K562 (cell line): Measurements from ENCODE around the gene ELF2. TPM values are rescaled to one million over a fixed set of nuclear protein-coding genes. Genes with fewer than 3 reads are reported as not detected.

Experiments used
- ATAC-seq: fragments of 200-7000 bp; cut with Tn5 transposase; 3 replicates; pipeline ENCODE4 v1.9.1; 2020; ENCODE audit warnings: moderate library complexity
- BruUV-seq: library from RNA; stranded (reverse); fragments of 400-500 nt; replicated peaks from 2 replicates; lab custom pipeline; 2021; lab: Mats Ljungman, UMichigan
- CTCF ChIA-PET: fragments of 300-600 bp; formaldehyde crosslinking; extraction: SDS; loops from one replicate; lab custom pipeline; 2021; ENCODE audit warnings: low intra/inter-chr PET ratio; lab: Yijun Ruan, JAX
- POLR2A ChIA-PET: fragments of 300-600, 350-650 bp; sonication (Branson Sonifier 250); formaldehyde crosslinking; extraction: SDS; loops from one replicate; lab custom pipeline; 2021; ENCODE audit warnings: antibody characterized with exemption, inconsistent platforms; lab: Yijun Ruan, JAX
- DNase-seq, 4 experiments: peaks; one replicate each; pipeline versions ENCODE4 v3.0.0 to v3.0.0-alpha.2; 2011 to 2018; ENCODE audit warnings: low spot score in 3 of 4, mixed read lengths in 3 of 4; ENCODE audit errors: extremely low read depth in 1 of 4
- FAIRE-seq: peaks from 2 replicates; lab custom pipeline; 2011; peaks lifted over from hg19 to GRCh38; lab: Jason Lieb, UNC
- H2AFZ ChIP-seq: 2 replicates; pipeline ENCODE4 v1.6.0; 2011; ENCODE audit warnings: low read depth, low read length, control low read depth, inconsistent platforms
- H3K27ac ChIP-seq: fragments of 200-600 bp; 3 replicates; pipeline ENCODE4 v1.8.0; 2011; ENCODE audit warnings: low read depth, mild to moderate bottlenecking, control low read depth, inconsistent platforms, low read length, moderate library complexity, mixed read lengths; ENCODE audit errors: extremely low read depth
- H3K27me3 ChIP-seq, 2 experiments: fragments of 300-600 bp in 1 of 2; 2 replicates in 1 of 2; 3 replicates in 1 of 2; pipeline versions ENCODE4 v1.6.0 to v1.8.0; 2011; ENCODE audit warnings: inconsistent platforms in 2 of 2, low read length in 2 of 2, mild to moderate bottlenecking in 1 of 2, mixed read lengths in 1 of 2, moderate library complexity in 1 of 2; ENCODE audit not compliant: control insufficient read depth in 2 of 2, insufficient read depth in 2 of 2
- H3K36me3 ChIP-seq: fragments of 300-600 bp; 3 replicates; pipeline ENCODE4 v1.8.0; 2011; ENCODE audit warnings: mild to moderate bottlenecking, low read length, inconsistent platforms; ENCODE audit not compliant: control insufficient read depth, insufficient read depth
- H3K4me1 ChIP-seq, 2 experiments: fragments of 200-600 bp in 1 of 2; replicated peaks in 1 of 2; 2 replicates in 1 of 2; 3 replicates in 1 of 2; pipeline versions ENCODE4 v1.5.1 to v1.8.0; 2011; ENCODE audit warnings: inconsistent platforms in 2 of 2, low read length in 2 of 2, mild to moderate bottlenecking in 1 of 2, mixed read lengths in 1 of 2, moderate library complexity in 1 of 2; ENCODE audit not compliant: control insufficient read depth in 2 of 2, insufficient read depth in 2 of 2
- H3K4me2 ChIP-seq: 2 replicates; pipeline ENCODE4 v1.6.1; 2011; ENCODE audit warnings: low read length, control low read depth, inconsistent platforms, mixed read lengths; ENCODE audit not compliant: insufficient read depth
- H3K4me3 ChIP-seq: fragments of 200-600 bp; sonication (generic), shearing (Covaris generic); 2 replicates; pipeline ENCODE4 v1.5.1; 2016; ENCODE audit warnings: control low read depth, inconsistent platforms
- H3K79me2 ChIP-seq: fragments of 200-600 bp; 3 replicates; pipeline ENCODE4 v1.8.0; 2011; ENCODE audit warnings: low read length, inconsistent platforms; ENCODE audit not compliant: control insufficient read depth, insufficient read depth
- H3K9ac ChIP-seq, 2 experiments: 2 replicates each; pipeline versions ENCODE4 v1.6.0 to v1.6.1; 2011; ENCODE audit warnings: low read depth in 2 of 2, low read length in 2 of 2, control low read depth in 1 of 2, inconsistent platforms in 1 of 2, mild to moderate bottlenecking in 1 of 2, mixed read lengths in 1 of 2; ENCODE audit not compliant: insufficient read depth in 1 of 2
- H3K9me1 ChIP-seq: one replicate; pipeline ENCODE4 v1.6.0; 2011; ENCODE audit warnings: inconsistent platforms, mild to moderate bottlenecking, low read length, moderate library complexity; ENCODE audit not compliant: control insufficient read depth, insufficient read depth
- H3K9me3 ChIP-seq: replicated peaks from 2 replicates; pipeline ENCODE4 v1.5.1; 2011; ENCODE audit warnings: low read depth, low read length, inconsistent platforms; ENCODE audit not compliant: control insufficient read depth, insufficient read depth
- H4K20me1 ChIP-seq: replicated peaks from 2 replicates; pipeline ENCODE4 v1.6.1; 2011; ENCODE audit warnings: low read length, inconsistent platforms, mixed read lengths; ENCODE audit not compliant: control insufficient read depth, insufficient read depth
- BRD9 ChIP-seq: fragments of 450-650 bp; IDR thresholded peaks from 2 replicates; pipeline ENCODE4 v1.6.1; 2018; ENCODE audit warnings: low read depth; ENCODE audit not compliant: partially characterized antibody
- COPS2 ChIP-seq: fragments of 450-650 bp; conservative IDR thresholded peaks from 2 replicates; pipeline ENCODE4 v1.6.1; 2016; ENCODE audit warnings: mild to moderate bottlenecking, moderate library complexity
- DPF2 ChIP-seq: fragments of 450-650 bp; IDR thresholded peaks from 2 replicates; pipeline ENCODE4 v1.6.1; 2016
- HDAC3 ChIP-seq: fragments of 450-650 bp; IDR thresholded peaks from 2 replicates; pipeline ENCODE4 v1.6.1; 2018; ENCODE audit warnings: borderline replicate concordance, mild to moderate bottlenecking, moderate library complexity; ENCODE audit not compliant: partially characterized antibody
- KAT2B ChIP-seq: IDR thresholded peaks from one replicate; pipeline ENCODE4 v1.6.1; 2012; ENCODE audit warnings: low read depth, mild to moderate bottlenecking, control low read depth, inconsistent platforms, low read length, moderate library complexity
- L3MBTL2 ChIP-seq: fragments of 450-650 bp; IDR thresholded peaks from 2 replicates; pipeline ENCODE4 v1.6.1; 2016; ENCODE audit warnings: mild to moderate bottlenecking, moderate library complexity
- MCM5 ChIP-seq: fragments of 450-650 bp; IDR thresholded peaks from 2 replicates; pipeline ENCODE4 v1.6.1; 2016; ENCODE audit warnings: low read depth
- MTA2 ChIP-seq: fragments of 450-650 bp; IDR thresholded peaks from 2 replicates; pipeline ENCODE4 v1.6.1; 2016; ENCODE audit warnings: low read depth
- MYC ChIP-seq, 2 experiments: fragments of 250-450 bp in 1 of 2; sonication (Bioruptor Pico) in 1 of 2; IDR thresholded peaks; 2 replicates each; pipeline versions ENCODE4 v1.5.1 to v1.6.1; 2012 to 2021; ENCODE audit warnings: low read depth in 2 of 2, borderline replicate concordance in 1 of 2, improper control_type of control experiment in 1 of 2, low read length in 1 of 2, mild to moderate bottlenecking in 1 of 2, moderate library complexity in 1 of 2
- NFIX ChIP-seq: fragments of 250-450 bp; sonication (Bioruptor Pico); IDR thresholded peaks from 2 replicates; pipeline ENCODE4 v1.4.0; 2020; ENCODE audit warnings: low read depth, mild to moderate bottlenecking, moderate library complexity
- NRF1 ChIP-seq, 2 experiments: fragments of 450-650 bp; IDR thresholded peaks in 1 of 2; conservative IDR thresholded peaks in 1 of 2; 2 replicates each; pipeline ENCODE4 v1.6.1; 2014; ENCODE audit warnings: mild to moderate bottlenecking in 2 of 2
- POLR2AphosphoS5 ChIP-seq: IDR thresholded peaks from 2 replicates; pipeline ENCODE4 v1.6.1; 2011; ENCODE audit warnings: mild to moderate bottlenecking, low read depth, low read length, moderate library complexity; ENCODE audit not compliant: control insufficient read depth, insufficient read depth
- TAF1 ChIP-seq: IDR thresholded peaks from 2 replicates; pipeline ENCODE4 v1.6.1; 2011; ENCODE audit warnings: mild to moderate bottlenecking, low read length, moderate library complexity; ENCODE audit not compliant: insufficient read depth, control insufficient read depth, severe bottlenecking; ENCODE audit errors: extremely low read depth
- TAL1 ChIP-seq: fragments of 450-650 bp; IDR thresholded peaks from 2 replicates; pipeline ENCODE4 v1.6.1; 2016; ENCODE audit warnings: mild to moderate bottlenecking
- TCF3 ChIP-seq: sonication (generic); formaldehyde crosslinking; IDR thresholded peaks from 2 replicates; pipeline ENCODE4 v1.4.0; 2020; ENCODE audit warnings: mild to moderate bottlenecking, missing genetic modification reagents
- U2AF2 ChIP-seq: fragments of 200-400 bp; formaldehyde crosslinking; optimal IDR thresholded peaks from 2 replicates; pipeline ENCODE3; 2017; ENCODE audit warnings: low read depth, mild to moderate bottlenecking, low read length
- WGBS: fragments of 100-300 bp; shearing (Covaris generic); methylation state at CpG from one replicate; pipeline ENCODE4 v1.1.6; 2016; ENCODE audit warnings: low coverage, mixed read lengths; ENCODE audit not compliant: insufficient coverage; ENCODE audit errors: missing lambda C conversion rate; 5-methylcytosine and 5-hydroxymethylcytosine counted together
- in situ Hi-C: fragments of 300-500 bp; cut with MboI; formaldehyde crosslinking; loops from 4 replicates; pipeline ENCODE4 v1.15.0; 2018; ENCODE audit warnings: inconsistent platforms, mixed read lengths
- intact Hi-C: fragments of 100-400 bp; cut with micrococcal nuclease; formaldehyde crosslinking; loops from 2 replicates; pipeline ENCODE4 v1.14.2; 2022
- polyA plus RNA-seq, 8 experiments: library from polyadenylated mRNA; depleted of rRNA in 4 of 8; stranded (reverse) in 5 of 8; unstranded in 3 of 8; fragments of >200 nt; fragmentation: Nextera tagmentation in 2 of 8; fragmentation: Illumina TruSeq in 1 of 8; extraction: Ambion mirVana in 2 of 8; extraction: Trizol in 1 of 8; gene quantifications; 2 replicates each; pipeline versions ENCODE4 v1.2.1 to v1.2.3, GENCODE V29; 2011 to 2014; ENCODE audit warnings: inconsistent platforms in 1 of 8, missing spikeins in 1 of 8
- total RNA-seq, 7 experiments: library from RNA; depleted of rRNA in 6 of 7; stranded (reverse); fragments of >200 nt in 6 of 7; fragmentation: Illumina TruSeq in 2 of 7; extraction: Trizol in 2 of 7; gene quantifications; 2 replicates each; pipeline versions ENCODE4 v1.2.1 to v1.2.3, GENCODE V29; 2011 to 2021; ENCODE audit warnings: low replicate concordance in 1 of 7
- TF ChIP-seq, protein P1 (sequence below): fragments of 450-650 bp; conservative IDR thresholded peaks from 2 replicates; pipeline ENCODE4 v1.6.1; 2016; ENCODE audit warnings: missing genetic modification characterization, low read depth, mild to moderate bottlenecking, missing compliant biosample characterization, moderate library complexity
- TF ChIP-seq, protein P2 (sequence below): sonication (generic); formaldehyde crosslinking; IDR thresholded peaks from 2 replicates; pipeline ENCODE4 v1.8.0; 2022; ENCODE audit warnings: missing genetic modification reagents, mild to moderate bottlenecking, moderate library complexity, borderline replicate concordance
- TF ChIP-seq, protein P3 (sequence below): conservative IDR thresholded peaks from 2 replicates; pipeline ENCODE4 v1.6.1; 2011; ENCODE audit warnings: low read depth, mild to moderate bottlenecking, low read length; ENCODE audit not compliant: control insufficient read depth

Gene ELF2
- total and polyA plus RNA-seq, 9 of the 15 experiments (the other 6 are each of a cell fraction or from before 2014, with no cell fraction given), result 9.4 to 58.7 (median 41.6) TPM

DNA sequence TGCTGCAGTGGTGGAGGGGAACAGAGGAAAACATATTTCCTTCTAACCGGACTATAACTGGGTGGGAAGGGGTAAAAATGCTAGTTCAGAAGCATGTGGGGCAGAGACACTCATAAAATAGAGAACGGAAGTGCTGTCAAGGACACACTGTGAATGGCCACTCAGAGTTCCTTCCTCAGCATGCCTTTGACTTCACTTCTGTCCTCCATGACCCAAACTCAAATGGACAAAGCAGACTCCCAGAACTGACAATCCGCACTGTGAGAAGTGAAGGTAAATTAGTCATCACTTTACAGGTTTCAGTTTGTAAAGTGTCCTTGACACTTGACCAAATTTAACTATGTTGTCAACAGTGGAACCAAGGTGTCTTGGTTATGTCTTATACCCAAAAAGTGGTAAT is 30.2 kb upstream of the ELF2 start (continued):
- TF ChIP-seq HDAC3, result no peak
- TF ChIP-seq, protein P1, sequence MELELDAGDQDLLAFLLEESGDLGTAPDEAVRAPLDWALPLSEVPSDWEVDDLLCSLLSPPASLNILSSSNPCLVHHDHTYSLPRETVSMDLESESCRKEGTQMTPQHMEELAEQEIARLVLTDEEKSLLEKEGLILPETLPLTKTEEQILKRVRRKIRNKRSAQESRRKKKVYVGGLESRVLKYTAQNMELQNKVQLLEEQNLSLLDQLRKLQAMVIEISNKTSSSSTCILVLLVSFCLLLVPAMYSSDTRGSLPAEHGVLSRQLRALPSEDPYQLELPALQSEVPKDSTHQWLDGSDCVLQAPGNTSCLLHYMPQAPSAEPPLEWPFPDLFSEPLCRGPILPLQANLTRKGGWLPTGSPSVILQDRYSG (tag), result 0 out of 2 replicates have a peak, but pooled peaks have one; percentile 24

DNA sequence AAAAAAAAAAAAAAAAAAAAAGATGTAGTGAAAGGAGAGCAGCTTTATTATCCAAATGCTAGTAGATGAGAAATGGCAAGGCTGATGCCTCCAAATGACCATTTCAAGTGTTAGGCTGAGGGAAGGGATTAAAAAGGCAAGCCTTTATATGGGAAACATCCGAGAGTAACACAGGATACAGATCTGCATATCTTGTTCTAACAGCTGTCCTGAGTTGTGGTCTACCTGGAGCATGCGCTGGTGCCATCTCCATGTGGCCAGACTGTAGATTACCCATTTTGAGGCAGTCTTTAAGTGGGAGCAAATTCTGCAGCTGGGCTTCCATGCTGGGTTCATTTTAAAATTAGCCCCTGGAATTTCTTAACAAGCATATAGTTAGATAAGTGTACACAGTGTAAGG is 26.0 kb upstream of the ELF2 start:
- Histone ChIP-seq H3K9me3 (no peaks in the 10 kb centered on the region), H3K79me2 (no peaks in the 10 kb centered on the region), H3K9ac (no peak overlapping the region), H3K27ac (no peak overlapping the region), H3K4me3 (no peak overlapping the region), H3K36me3 (no peaks in the 10 kb centered on the region), H2AFZ (no peak overlapping the region; the same call in 1 of the 2 replicates), H3K4me2 (no peak overlapping the region), H3K27me3 (no peaks in the 10 kb centered on the region), H3K4me1 (peaks cover 0 to 5% of the 10 kb centered on the region in 2 experiments; a peak in 2 of 5 replicates), H3K9me1 (no peaks in the 10 kb centered on the region), H4K20me1 (no peaks in the 10 kb centered on the region)
- CTCF ChIA-PET, result no interaction called here
- 15% methylated on average over 2 of the region's 2 CpGs for WGBS
- DNase-seq, result peak in 1 of 4 experiments; percentile 32
- peak; percentile 32 for FAIRE-seq
- no TSS peak for BruUV-seq
- in situ Hi-C loops (no loop called here), intact Hi-C loops (no loop called here)
- ATAC-seq, result peak; percentile 70
- POLR2A ChIA-PET, result interaction anchor here (0.8 kb wide), 1 partner anchor 22 kb away, joined by 4 read pairs; no protein-coding TSS in a partner anchor
- TF ChIP-seq MTA2 (0 out of 2 replicates have a peak, but pooled peaks have one; percentile 40), TCF3 (CRISPR knock-in tag) (peak; percentile 60), NRF1 (conservative IDR thresholded peaks at IDR 0.05 in 1 of 2, IDR thresholded peaks at IDR 0.05 in 1 of 2) (peak; percentile 87 to 89), COPS2 (no peak), POLR2AphosphoS5 (no peak), KAT2B (no peak), BRD9 (no peak), TAF1 (no peak), U2AF2 (no peak), L3MBTL2 (peak; percentile 37; the same call in 1 of the 2 replicates), TAL1 (peak; percentile 52), MYC (IDR thresholded peaks at IDR 0.05; ENCODE audit: low read depth, low read length) (peak; percentile 48; the same call in 1 of the 2 replicates), MYC (CRISPR knock-in tag; IDR thresholded peaks at IDR 0.05; ENCODE audit: borderline replicate concordance, low read depth) (no peak), MCM5 (no peak), NFIX (no peak), DPF2 (peak; percentile 39; the same call in 1 of the 2 replicates)
- TF ChIP-seq, protein P2, sequence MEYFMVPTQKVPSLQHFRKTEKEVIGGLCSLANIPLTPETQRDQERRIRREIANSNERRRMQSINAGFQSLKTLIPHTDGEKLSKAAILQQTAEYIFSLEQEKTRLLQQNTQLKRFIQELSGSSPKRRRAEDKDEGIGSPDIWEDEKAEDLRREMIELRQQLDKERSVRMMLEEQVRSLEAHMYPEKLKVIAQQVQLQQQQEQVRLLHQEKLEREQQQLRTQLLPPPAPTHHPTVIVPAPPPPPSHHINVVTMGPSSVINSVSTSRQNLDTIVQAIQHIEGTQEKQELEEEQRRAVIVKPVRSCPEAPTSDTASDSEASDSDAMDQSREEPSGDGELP (CRISPR knock-in tag), result peak; percentile 41; the same call in 1 of the 2 replicates
- TF ChIP-seq, protein P3, sequence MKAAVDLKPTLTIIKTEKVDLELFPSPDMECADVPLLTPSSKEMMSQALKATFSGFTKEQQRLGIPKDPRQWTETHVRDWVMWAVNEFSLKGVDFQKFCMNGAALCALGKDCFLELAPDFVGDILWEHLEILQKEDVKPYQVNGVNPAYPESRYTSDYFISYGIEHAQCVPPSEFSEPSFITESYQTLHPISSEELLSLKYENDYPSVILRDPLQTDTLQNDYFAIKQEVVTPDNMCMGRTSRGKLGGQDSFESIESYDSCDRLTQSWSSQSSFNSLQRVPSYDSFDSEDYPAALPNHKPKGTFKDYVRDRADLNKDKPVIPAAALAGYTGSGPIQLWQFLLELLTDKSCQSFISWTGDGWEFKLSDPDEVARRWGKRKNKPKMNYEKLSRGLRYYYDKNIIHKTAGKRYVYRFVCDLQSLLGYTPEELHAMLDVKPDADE, result no peak
